SIG-M5 (cell line): ENCODE results near the gene MYH16.
"Not testable (repeated sequence)": the region's sequence is repeated elsewhere in the genome, so short reads cannot be mapped to it uniquely, and the experiment has no call there.

Experiments
- DNase-seq: peaks from one replicate; lab custom pipeline; 2025; lab: John Stamatoyannopoulos, UW

Gene MYH16

GRCh38 chr7:99258501-99258900 lies 14.1 kb upstream of the MYH16 start:
- DNase-seq: no peak

- DNase-seq: no peak
Measured at GRCh38 chr7:99260395-99260794, 12.2 kb upstream of the MYH16 start.

- no peak for DNase-seq
Measured at GRCh38 chr7:99261646-99262045, 11.0 kb upstream of the MYH16 start.

GRCh38 chr7:99265848-99266480 lies 6.7 kb upstream of the MYH16 start:
- DNase-seq: no peak

DNA sequence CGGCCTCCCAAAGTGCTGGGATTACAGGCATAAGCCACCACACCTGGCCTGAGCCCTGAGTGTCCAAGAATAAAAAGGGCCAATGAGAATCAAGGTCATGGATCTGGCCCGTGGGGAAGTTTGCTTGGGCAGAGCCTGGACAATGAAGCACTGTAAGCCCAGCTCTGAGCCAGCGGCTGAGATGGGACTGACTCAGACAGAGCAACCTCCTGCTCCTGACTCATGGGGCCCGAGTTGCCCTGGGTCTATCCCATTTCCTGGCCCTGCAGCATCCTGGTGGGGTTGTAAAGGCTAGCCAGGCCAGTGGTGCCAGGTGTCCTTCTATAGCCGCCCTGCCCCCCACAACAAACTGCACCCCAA lies 5.2 kb upstream of the MYH16 start:
- DNase-seq: no peak

- no peak for DNase-seq
Measured at GRCh38 chr7:99267841-99268576, 4.6 kb upstream of the MYH16 start.

GRCh38 chr7:99268577-99268908 lies 4.1 kb upstream of the MYH16 start:
- no peak for DNase-seq

DNA sequence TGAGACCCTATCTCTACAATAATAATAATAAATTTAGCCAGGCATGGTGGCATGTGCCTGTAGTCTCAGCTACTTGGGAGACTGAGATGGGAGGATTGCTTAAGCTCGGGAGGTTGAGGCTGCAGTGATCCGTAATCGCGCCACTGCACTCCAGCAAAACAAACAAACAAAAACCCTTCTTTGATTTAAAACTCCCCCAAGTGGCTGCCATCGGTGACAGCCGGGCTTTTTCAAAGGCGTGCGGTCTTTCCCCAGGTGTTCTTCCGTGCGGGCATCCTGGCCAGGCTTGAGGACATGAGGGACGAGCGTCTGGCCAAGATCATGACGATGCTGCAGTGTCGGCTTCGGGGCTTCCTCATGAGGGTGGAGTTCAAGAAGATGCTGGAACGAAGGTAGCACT lies 1.9 kb upstream of the MYH16 start:
- DNase-seq: no peak

DNA sequence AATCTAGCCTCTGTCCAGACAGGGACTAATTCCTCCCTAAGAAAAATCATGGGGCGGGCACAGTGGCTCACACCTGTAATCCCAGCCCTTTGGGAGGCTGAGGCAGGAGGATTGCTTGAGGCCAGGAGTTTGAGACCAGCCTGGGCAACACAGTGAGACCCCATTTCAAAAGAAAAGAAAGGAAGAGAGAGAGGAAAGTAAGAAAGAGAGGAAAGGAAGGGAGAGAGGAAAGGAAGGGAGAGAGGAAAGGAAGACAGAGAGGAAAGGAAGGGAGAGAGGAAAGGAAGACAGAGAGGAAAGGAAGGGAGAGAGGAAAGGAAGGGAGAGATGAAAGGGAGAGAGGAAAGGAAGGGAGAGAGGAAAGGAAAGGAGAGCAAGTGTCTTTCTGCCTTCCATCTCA lies 922 bp downstream of the MYH16 start:
- not testable (repeated sequence) for DNase-seq

DNA sequence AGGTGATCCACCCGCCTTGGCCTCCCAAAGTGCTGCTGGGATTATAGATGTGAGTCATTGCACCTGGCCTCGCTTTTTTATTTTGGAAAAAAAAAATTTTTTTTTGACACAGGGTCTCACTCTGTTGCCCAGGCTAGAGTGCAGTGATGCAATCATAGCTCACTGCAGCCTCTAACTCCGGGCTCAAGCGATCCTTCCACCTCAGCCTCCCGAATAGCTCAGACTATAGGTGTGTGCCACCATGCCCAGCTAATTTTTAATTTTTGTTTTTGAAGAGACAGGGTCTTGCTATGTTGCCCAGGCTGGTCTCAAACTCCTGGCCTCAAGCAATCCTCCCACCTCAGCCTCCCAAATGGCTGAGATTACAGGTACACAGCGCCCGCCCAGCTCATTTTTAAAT lies 2.3 kb downstream of the MYH16 start:
- DNase-seq: not testable (repeated sequence)

DNA sequence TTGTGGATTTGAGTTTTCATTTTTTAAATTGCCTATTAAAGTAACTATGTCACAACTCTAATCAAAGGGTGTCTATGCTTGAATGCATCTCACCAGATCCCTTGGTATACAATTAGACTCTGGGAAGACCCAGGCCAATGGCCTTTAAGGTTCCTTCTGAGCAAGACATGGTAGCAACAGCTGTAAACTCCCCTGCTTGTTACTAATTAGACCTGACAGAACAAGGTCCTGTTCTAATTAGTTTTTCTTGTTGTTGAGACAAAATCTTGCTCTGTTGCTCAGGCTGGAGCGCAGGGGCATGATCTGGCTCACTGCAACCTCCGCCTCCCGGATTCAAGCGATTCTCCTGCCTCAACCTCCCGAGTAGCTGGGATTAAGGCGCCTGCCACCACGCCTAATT lies 2.9 kb downstream of the MYH16 start:
- DNase-seq: no peak

DNA sequence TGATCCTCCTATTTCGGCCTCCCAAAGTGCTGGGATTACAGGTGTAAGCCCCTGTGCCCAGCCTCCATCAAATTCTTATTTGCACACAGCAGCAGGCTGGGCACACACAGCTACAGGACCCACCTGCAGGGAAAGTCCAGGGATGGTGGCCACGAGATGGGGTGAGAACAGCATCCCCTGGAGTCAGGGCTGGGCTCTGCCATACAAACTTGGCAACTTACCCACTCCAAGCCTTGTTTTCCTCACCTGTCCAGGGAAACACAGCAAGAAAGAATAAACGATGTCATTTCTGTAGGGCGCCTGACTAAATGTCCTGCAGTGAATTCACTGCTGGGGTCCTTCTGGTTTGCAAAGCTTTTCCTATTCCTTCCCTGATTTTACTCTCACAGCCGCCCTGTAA lies 5.5 kb downstream of the MYH16 start:
- no peak for DNase-seq

DNA sequence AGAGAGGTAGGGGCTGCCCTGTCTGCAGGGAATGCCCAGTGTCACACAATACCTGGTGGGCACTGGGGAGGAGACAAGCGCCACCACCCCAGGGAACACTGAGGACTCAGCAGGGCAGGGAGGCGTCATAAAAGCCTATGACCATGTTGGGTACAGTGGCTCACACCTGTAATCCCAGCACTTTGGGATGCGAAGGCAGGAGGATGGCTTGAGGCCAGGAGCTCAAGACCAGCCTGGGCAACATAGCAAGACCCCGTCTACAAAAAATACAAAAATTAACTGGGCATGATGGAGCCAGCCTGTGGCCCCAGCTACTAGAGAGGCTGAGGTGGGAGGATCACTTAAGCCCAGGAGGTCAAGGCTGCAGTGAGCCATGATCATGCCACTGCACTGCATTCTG lies 11.5 kb downstream of the MYH16 start:
- DNase-seq: not testable (repeated sequence)

DNA sequence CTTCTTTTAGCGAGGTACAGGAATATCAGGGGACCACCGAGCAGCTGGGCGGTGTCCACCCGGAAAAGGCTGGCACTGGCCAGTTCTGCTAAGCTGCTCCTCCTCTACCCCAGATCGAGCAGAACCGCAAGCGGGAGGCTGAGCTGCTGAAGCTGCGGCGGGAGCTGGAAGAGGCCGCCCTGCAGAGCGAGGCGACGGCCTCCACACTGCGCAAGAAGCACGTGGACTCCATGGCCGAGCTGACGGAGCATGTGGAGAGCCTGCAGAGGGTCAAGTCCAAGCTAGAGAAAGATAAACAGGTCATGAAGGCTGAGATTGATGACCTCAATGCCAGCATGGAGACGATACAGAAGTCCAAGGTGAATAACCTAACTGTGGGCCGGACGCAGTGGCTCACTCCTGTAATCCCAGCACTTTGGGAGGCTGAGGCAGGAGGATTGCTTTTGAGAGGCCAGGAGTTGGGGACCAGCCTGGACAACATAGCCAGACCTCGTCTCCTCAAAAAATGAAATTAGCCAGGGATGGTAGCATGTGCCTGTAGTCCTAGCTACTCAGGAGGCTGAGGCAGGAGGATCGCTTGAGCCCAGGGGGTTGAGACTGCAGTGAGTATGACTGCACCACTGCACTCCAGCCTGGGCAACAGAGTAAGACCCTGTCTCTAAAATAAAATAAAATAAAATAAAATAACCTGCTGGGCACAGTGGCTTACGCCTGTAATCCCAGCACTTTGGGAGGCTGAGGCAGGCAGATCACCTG lies 15.3 kb downstream of the MYH16 start:
- no peak for DNase-seq

DNA sequence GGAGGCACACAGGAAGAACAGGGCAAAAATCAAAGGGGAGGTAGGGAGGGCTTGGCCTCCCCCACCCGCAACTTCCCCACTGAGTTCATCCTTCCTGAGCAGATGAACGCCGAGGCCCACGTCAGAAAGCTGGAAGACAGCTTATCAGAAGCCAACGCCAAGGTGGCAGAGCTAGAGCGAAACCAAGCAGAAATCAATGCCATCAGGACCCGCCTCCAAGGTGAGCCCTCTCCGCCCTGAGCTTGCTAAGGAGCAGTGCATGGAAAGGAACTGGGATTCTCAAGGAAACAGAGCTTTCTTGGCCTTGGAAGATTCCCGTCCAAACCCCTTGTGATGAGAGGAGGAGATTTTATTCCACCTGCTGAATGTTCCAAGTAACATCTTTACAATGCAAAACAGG lies 16.5 kb downstream of the MYH16 start:
- no peak for DNase-seq

- DNase-seq: not testable (repeated sequence)
Measured at GRCh38 chr7:99290148-99290547, 17.5 kb downstream of the MYH16 start.

- DNase-seq: no peak
Measured at GRCh38 chr7:99290980-99291607, 18.5 kb downstream of the MYH16 start.

GRCh38 chr7:99292127-99292526 lies 19.5 kb downstream of the MYH16 start:
- DNase-seq: no peak

DNA sequence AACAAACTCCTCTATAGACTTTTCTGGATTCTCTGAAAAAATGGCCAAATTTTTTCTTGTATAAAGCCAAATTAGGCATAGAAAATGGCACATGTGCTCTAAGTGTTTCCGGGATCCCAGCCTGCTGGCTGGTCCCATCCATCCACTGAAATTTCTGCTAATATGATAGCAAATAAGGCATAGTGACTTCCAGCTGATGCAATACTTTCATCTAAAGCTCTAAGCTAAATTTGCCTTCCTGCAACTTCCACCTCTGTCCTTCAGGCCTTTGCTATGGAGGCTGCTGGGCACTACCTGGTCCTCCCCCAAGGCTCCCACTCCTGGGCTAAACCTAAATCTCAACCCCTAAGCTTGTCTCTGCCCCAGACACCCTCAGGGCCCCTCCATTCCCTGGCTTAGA lies 20.5 kb downstream of the MYH16 start:
- DNase-seq: no peak

DNA sequence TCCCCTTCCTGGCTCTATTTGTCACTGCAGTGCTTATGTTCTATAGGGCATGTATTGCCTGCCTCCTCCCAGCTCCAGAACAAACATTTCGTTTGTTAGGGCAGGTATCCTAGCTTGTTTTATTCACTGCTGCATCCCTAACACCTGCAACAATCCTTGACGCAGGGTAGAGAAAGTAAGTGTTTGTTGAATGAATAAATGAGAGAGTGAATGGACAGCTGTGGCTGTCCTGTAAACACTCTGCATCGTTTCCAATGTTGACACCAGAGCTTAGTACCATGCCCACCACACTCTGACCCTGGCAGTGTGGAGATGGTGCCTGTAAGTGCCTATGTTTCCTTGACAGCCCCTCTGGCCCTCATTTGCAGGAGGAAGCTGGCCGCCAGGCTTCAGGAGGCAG lies 21.0 kb downstream of the MYH16 start:
- no peak for DNase-seq

GRCh38 chr7:99296471-99296870 lies 23.8 kb downstream of the MYH16 start:
- no peak for DNase-seq

DNA sequence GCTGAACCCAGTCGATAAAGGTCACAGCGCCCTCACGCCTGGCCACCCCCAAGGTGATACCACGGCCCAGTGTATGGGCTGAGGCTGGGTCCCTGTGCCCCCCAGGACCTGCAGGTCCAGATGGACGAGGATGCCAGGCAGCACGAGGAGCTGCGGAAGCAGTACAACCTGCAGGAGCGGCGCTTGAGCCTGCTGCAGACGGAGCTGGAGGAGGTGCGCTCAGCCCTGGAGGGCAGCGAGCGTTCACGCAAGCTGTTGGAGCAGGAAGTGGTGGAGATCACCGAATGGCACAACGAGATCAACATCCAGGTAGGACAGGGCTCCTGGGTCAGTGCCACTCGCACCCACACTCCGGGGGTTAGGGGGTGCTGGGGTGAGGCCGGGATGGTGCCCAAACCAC lies 28.9 kb downstream of the MYH16 start:
- no peak for DNase-seq
